ENCODE results near the gene PPFIBP1.
"Not testable (repeated sequence)": the region's sequence is repeated elsewhere in the genome, so short reads cannot be mapped to it uniquely, and the experiment has no call there.

PPFIBP1 gene

GRCh38 chr12:27627123-27627852 is 103.3 kb downstream of the PPFIBP1 start:
- no peak for DNase-seq (ENCODE audit: low spot score)

- DNase-seq (ENCODE audit: low spot score), result not testable (repeated sequence)
Observed at GRCh38 chr12:27627853-27628469, 104.0 kb downstream of the PPFIBP1 start.

GRCh38 chr12:27630219-27630618 is 106.2 kb downstream of the PPFIBP1 start:
- DNase-seq (ENCODE audit: low spot score), result not testable (repeated sequence)

- DNase-seq (ENCODE audit: low spot score), result no peak
Observed at GRCh38 chr12:27631365-27631764, 107.4 kb downstream of the PPFIBP1 start.

- DNase-seq (ENCODE audit: low spot score), result no peak
Observed at GRCh38 chr12:27631813-27632491, 107.9 kb downstream of the PPFIBP1 start.

GRCh38 chr12:27635349-27635972 is 111.5 kb downstream of the PPFIBP1 start:
- DNase-seq (ENCODE audit: low spot score), result peak; percentile 65

DNA sequence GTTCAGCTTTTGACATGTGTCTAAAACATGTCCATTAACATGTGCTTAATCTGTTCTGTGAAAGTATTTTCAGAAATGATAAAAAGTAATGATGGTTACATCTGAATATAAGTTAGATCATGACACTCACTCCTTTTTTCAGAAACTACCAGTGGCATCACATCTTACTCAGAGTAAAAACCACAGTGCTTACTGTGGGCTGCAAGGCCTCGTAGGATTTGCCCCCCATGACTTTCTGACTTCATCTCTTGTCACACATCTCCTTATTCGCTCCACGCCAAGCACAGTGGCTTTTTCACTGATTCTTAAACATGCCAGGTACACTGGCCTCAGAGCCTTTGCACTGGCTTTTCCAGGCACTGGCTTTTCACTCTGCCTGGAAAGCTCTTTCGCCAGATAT is 112.6 kb downstream of the PPFIBP1 start:
- not testable (repeated sequence) for DNase-seq (ENCODE audit: low spot score)

GRCh38 chr12:27637524-27637923 is 113.5 kb downstream of the PPFIBP1 start:
- no peak for DNase-seq (ENCODE audit: low spot score)

DNA sequence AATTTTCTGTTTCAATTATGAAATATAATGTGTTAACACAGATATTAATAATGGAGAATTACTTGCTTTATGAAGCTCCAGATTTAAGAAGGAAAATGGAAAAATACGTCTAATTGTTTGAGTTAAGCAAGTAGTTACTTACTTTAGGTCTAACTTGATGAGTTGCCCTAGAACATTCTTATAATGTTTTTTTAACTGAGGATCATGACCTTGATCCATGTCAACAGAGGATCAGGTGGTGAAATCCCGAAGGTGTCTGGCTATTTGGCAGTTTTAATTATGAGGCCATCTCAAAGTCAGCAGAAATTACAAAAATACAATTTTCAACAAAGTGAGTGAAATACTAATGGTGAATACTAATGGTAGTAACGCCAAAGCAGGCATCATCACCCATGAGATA is 115.3 kb downstream of the PPFIBP1 start:
- DNase-seq (ENCODE audit: low spot score), result no peak

GRCh38 chr12:27640566-27641200 is 116.7 kb downstream of the PPFIBP1 start:
- not testable (repeated sequence) for DNase-seq (ENCODE audit: low spot score)

DNA sequence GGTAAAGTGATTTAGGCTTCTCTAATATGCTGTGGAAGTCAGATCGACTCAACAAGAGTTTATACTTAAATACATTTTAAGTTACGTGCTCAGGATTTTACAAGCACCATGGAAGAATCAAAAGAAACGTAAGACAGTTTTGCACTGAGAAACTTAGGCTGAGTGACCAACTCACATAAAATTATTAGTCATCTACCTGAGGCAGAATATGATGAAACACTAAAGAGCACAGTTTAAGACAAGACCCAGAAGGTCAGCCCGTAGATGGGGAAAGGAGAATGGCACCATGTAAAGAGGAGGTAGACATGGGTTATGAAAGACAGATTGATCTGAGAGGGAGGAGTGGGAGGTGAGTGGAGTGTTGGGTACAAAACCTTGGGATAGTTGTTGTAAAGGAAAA is 118.4 kb downstream of the PPFIBP1 start:
- DNase-seq (ENCODE audit: low spot score), result not testable (repeated sequence)

DNA sequence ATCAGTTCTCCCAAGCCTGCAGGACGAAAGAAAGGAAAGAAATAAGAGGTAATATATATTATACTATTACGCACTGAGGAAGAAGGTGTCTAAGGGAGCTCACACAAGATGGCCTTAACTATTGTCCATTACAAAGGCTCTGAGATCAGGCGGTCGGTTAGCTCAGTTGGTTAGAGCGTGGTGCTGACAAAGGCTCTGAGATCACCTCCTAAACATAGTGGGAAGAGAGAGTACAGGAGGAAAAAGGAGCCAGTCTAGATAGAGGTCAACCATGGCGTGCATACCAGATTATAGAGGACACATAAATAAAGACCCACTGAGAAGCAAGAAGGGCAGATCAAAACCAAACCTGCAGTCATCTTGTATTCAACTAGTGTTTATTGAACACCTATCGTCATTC is 118.9 kb downstream of the PPFIBP1 start:
- not testable (repeated sequence) for DNase-seq (ENCODE audit: low spot score)

GRCh38 chr12:27644158-27644845 is 120.3 kb downstream of the PPFIBP1 start:
- DNase-seq (ENCODE audit: low spot score), result no peak

DNA sequence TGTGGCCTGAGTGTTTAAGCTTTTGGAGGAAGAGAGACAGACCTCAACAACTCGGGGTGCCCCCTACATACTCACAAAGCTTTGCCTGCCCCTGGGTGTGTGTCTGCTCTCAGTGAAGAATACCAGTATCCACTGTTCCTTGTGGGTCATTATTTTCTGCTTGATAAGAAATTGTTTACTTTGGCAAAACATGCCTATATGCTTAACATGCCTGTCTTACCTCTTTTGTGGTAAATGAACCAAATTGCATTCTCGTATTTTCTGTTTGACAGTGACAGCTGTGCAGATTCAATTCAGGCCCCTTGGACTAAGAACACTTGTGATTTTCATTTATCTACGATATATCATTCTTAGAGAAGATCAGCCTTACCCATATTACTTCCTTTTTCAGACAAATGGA is 121.7 kb downstream of the PPFIBP1 start:
- DNase-seq (ENCODE audit: low spot score), result no peak

GRCh38 chr12:27646149-27646548 is 122.1 kb downstream of the PPFIBP1 start:
- DNase-seq (ENCODE audit: low spot score), result no peak

GRCh38 chr12:27650011-27650410 is 126.0 kb downstream of the PPFIBP1 start:
- no peak for DNase-seq (ENCODE audit: low spot score)

- no peak for DNase-seq (ENCODE audit: low spot score)
Observed at GRCh38 chr12:27651201-27651600, 127.2 kb downstream of the PPFIBP1 start.

DNA sequence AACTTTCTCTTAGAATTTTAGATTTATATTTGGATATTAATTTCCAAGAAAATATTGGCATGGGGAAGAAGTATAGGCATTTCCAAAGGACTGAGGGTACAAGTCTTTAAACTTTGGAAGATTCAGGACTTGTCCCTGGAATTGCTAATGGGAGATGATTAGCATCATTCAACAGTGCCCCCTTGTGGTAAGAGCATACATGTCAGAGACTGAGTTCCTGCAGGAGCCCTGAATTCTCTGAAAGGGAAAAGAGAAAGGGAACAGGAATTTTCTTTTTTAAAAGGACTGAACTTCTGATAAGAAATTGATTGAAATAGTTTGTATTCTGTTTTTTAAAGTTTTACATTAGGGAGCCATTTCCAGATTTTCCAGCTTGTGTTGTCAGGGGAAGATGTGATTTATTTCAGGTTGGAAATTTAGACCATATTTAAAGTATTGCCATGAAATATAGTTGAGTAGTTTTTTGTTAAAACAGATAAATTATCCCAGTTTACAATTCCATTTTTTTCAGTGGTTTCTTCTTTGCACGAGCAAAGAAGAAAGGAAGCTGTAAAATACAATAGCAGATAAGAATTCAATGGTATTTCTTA is 128.3 kb downstream of the PPFIBP1 start:
- DNase-seq (ENCODE audit: low spot score), result peak; percentile 88

DNA sequence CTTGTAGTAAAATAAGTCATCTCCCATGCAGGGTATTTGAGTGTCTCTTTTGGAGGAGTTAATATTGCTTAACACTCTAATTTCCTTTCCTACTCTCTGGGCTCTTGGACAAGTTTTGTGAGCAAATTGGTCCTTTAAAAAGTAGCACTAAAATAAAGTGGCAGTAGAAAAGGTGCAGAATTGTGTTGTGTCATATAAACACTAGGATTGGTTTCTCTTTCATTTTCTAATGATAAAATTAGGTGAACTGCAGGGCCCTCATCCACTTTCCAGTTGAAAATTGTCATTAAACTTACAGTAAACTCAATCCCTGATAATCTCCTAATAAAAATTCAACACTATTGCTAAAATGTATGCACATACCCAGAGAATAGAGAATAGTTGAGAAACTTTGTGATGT is 129.7 kb downstream of the PPFIBP1 start:
- DNase-seq (ENCODE audit: low spot score), result no peak

GRCh38 chr12:27655476-27655875 is 131.5 kb downstream of the PPFIBP1 start:
- DNase-seq (ENCODE audit: low spot score), result not testable (repeated sequence)

DNA sequence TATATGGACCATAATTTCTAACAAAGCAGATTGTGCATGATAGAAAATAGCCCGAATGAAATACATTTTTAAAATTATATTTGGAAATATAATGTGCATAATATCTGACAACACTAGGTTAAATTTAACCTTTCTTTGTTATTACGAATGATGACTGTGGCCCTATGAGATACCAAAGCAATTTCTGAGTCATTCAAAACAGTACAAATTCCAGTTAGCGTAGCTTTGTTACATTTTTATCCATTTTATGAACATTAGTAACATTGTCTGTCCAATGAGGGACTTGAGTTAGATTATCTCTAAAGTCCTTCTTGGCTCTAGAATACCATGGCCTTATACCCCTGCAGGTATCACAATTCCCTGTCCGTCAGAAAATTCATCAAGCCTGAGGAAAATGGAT is 133.3 kb downstream of the PPFIBP1 start:
- no peak for DNase-seq (ENCODE audit: low spot score)

Data from LoVo (cell line).